Retina (tissue), 1 donor: ENCODE measurements around the gene NOCT.
"Not testable (repeated sequence)": the region's sequence is repeated elsewhere in the genome, so short reads cannot be mapped to it uniquely, and the experiment has no call there.

ENCODE experiments used
- DNase-seq: peaks from one replicate; pipeline ENCODE4 v3.0.0-alpha.2; 2016

NOCT gene

GRCh38 chr4:139053909-139054308 is 38.3 kb downstream of the NOCT start:
- DNase-seq, result no peak

GRCh38 chr4:139054791-139055505 is 39.4 kb downstream of the NOCT start:
- no peak for DNase-seq

- not testable (repeated sequence) for DNase-seq
These were observed 43.4 kb downstream of the NOCT start for GRCh38 chr4:139059026-139059425.

- no peak for DNase-seq
These were observed 45.0 kb downstream of the NOCT start for GRCh38 chr4:139060591-139060990.

GRCh38 chr4:139076016-139076744 is 60.6 kb downstream of the NOCT start:
- DNase-seq, result no peak

- no peak for DNase-seq
These were observed 62.2 kb downstream of the NOCT start for GRCh38 chr4:139077567-139078355.

GRCh38 chr4:139078926-139079325 is 63.3 kb downstream of the NOCT start:
- no peak for DNase-seq

- DNase-seq, result peak; percentile 94
These were observed 67.4 kb downstream of the NOCT start for GRCh38 chr4:139082750-139083606.

GRCh38 chr4:139083607-139083955 is 68.0 kb downstream of the NOCT start:
- peak; percentile 85 for DNase-seq

GRCh38 chr4:139083956-139084803 is 68.6 kb downstream of the NOCT start:
- DNase-seq, result peak; percentile 91

GRCh38 chr4:139084804-139085093 is 69.2 kb downstream of the NOCT start:
- DNase-seq, result no peak

- DNase-seq, result no peak
These were observed 69.6 kb downstream of the NOCT start for GRCh38 chr4:139085141-139085540.

GRCh38 chr4:139092271-139092670 is 76.7 kb downstream of the NOCT start:
- DNase-seq, result no peak
